Measurements from ENCODE around the gene CRIP1.

DNA sequence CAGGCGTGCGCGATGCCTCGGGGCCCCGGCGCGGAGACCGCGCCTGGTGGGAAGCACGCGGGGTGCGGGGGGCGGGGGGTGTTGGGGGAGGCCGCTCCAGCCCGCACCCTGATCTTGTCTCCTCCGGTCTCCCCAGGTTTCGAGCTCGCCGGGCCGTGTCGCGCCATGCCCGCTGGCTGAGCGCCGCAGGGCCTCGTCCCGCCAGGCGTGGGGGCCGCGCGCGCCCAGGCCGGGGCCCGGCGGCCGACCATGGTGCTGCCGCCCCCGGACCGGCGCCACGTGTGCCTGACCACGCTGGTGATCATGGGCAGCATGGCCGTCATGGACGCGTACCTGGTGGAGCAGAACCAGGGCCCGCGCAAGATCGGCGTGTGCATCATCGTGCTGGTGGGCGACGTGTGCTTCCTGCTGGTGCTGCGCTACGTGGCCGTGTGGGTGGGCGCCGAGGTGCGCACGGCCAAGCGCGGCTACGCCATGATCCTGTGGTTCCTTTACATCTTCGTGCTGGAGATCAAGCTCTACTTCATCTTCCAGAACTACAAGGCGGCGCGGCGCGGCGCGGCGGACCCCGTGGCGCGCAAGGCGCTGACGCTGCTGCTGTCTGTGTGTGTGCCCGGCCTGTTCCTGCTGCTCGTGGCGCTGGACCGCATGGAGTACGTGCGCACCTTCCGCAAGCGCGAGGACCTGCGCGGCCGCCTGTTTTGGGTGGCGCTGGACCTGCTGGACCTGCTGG is 42.1 kb downstream of the CRIP1 start:
- TF ChIP-seq, protein P1, sequence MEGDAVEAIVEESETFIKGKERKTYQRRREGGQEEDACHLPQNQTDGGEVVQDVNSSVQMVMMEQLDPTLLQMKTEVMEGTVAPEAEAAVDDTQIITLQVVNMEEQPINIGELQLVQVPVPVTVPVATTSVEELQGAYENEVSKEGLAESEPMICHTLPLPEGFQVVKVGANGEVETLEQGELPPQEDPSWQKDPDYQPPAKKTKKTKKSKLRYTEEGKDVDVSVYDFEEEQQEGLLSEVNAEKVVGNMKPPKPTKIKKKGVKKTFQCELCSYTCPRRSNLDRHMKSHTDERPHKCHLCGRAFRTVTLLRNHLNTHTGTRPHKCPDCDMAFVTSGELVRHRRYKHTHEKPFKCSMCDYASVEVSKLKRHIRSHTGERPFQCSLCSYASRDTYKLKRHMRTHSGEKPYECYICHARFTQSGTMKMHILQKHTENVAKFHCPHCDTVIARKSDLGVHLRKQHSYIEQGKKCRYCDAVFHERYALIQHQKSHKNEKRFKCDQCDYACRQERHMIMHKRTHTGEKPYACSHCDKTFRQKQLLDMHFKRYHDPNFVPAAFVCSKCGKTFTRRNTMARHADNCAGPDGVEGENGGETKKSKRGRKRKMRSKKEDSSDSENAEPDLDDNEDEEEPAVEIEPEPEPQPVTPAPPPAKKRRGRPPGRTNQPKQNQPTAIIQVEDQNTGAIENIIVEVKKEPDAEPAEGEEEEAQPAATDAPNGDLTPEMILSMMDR (conservative IDR thresholded peaks at IDR 0.05; ENCODE audit: low read depth in 2 of 2): no peak
- TF ChIP-seq EZH2phosphoT487 (IDR thresholded peaks at IDR 0.05; ENCODE audit: unreplicated experiment): no peak
- TF ChIP-seq EZH2 (IDR thresholded peaks at IDR 0.05; ENCODE audit: low read depth, unreplicated experiment): no peak
- TF ChIP-seq CREB1 (CRISPR knock-in tag; IDR thresholded peaks at IDR 0.05; ENCODE audit: low read depth): no peak
- no peak for TF ChIP-seq POLR2AphosphoS5 (IDR thresholded peaks at IDR 0.05; ENCODE audit: low read depth)
- TF ChIP-seq, protein P2, sequence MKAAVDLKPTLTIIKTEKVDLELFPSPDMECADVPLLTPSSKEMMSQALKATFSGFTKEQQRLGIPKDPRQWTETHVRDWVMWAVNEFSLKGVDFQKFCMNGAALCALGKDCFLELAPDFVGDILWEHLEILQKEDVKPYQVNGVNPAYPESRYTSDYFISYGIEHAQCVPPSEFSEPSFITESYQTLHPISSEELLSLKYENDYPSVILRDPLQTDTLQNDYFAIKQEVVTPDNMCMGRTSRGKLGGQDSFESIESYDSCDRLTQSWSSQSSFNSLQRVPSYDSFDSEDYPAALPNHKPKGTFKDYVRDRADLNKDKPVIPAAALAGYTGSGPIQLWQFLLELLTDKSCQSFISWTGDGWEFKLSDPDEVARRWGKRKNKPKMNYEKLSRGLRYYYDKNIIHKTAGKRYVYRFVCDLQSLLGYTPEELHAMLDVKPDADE (IDR thresholded peaks at IDR 0.05): no peak
- TF ChIP-seq STAT1 (IDR thresholded peaks at IDR 0.05; ENCODE audit: unreplicated experiment): no peak

Data from GM23338 (cell line).